Endodermal cell (in vitro differentiated cells): ENCODE results near the gene ADAMTS17. TPM values are rescaled to one million over a fixed set of nuclear protein-coding genes. Genes with fewer than 3 reads are reported as not detected.

Experiments used
- DNase-seq: peaks from one replicate; pipeline ENCODE4 v3.0.0-alpha.2; 2017
- H3K27ac ChIP-seq: 2 replicates; pipeline ENCODE4 v1.5.1; 2013; ENCODE audit warnings: mild to moderate bottlenecking, low read depth, low read length, moderate library complexity
- H3K27me3 ChIP-seq: 2 replicates; pipeline ENCODE4 v1.6.1; 2013; ENCODE audit warnings: mild to moderate bottlenecking, low read length, moderate library complexity; ENCODE audit not compliant: insufficient read depth, control insufficient read depth, poor library complexity, severe bottlenecking
- H3K36me3 ChIP-seq: 2 replicates; pipeline ENCODE4 v1.7.0; 2013; ENCODE audit warnings: mild to moderate bottlenecking, low read length, moderate library complexity; ENCODE audit not compliant: control insufficient read depth, insufficient read depth
- H3K4me1 ChIP-seq: one replicate; pipeline ENCODE4 v1.7.0; 2013; ENCODE audit warnings: low read length; ENCODE audit not compliant: control insufficient read depth, insufficient read depth
- H3K4me3 ChIP-seq: 2 replicates; pipeline ENCODE4 v1.5.1; 2013; ENCODE audit warnings: mild to moderate bottlenecking, low read length, moderate library complexity
- H3K9ac ChIP-seq: 2 replicates; pipeline ENCODE4 v1.6.1; 2013; ENCODE audit warnings: mild to moderate bottlenecking, low read length, moderate library complexity; ENCODE audit not compliant: poor library complexity, severe bottlenecking; ENCODE audit errors: extremely low read depth
- H3K9me3 ChIP-seq: 2 replicates; pipeline ENCODE4 v1.6.1; 2013; ENCODE audit warnings: mild to moderate bottlenecking, low read length, moderate library complexity; ENCODE audit not compliant: control insufficient read depth
- H3K27ac Mint-ChIP-seq: 2 replicates; pipeline ENCODE4 v1.8.0; 2020; ENCODE audit warnings: mixed read lengths
- H3K27me3 Mint-ChIP-seq: 2 replicates; pipeline ENCODE4 v1.8.0; 2021; ENCODE audit warnings: mild to moderate bottlenecking, mixed read lengths; ENCODE audit not compliant: insufficient read depth
- H3K36me3 Mint-ChIP-seq: 2 replicates; pipeline ENCODE4 v1.8.0; 2020; ENCODE audit warnings: low read depth, mixed read lengths
- H3K4me1 Mint-ChIP-seq: 2 replicates; pipeline ENCODE4 v1.8.0; 2020; ENCODE audit warnings: mixed read lengths
- H3K4me3 Mint-ChIP-seq: 2 replicates; pipeline ENCODE4 v1.8.0; 2020; ENCODE audit warnings: mild to moderate bottlenecking, moderate library complexity, mixed read lengths
- H3K9me3 Mint-ChIP-seq: 2 replicates; pipeline ENCODE4 v1.8.0; 2020; ENCODE audit warnings: mild to moderate bottlenecking, mixed read lengths
- WGBS, 2 experiments: methylation state at CpG; one replicate each; pipeline versions ENCODE4 v1.1.5 to v1.1.7; 2013; ENCODE audit warnings: missing lambda C conversion rate in 2 of 2, mixed read lengths in 1 of 2; ENCODE audit not compliant: insufficient coverage in 1 of 2, insufficient read length in 1 of 2; 5-methylcytosine and 5-hydroxymethylcytosine counted together
- total RNA-seq, 2 donors: library from RNA; stranded (reverse); fragmentation: NEBNext Ultra II Directional in 1 of 2; extraction: Animal tissue kit (Norgen Biotek cat#: 25700) in 1 of 2; gene quantifications; 2 replicates in 1 of 2; 3 replicates in 1 of 2; pipeline ENCODE4 v1.2.1, GENCODE V29; 2021
- TF ChIP-seq, protein P1 (sequence below): fragments of 200-600 bp; sonication (generic); conservative IDR thresholded peaks from 2 replicates; pipeline ENCODE4 v1.5.0; 2021; ENCODE audit warnings: antibody characterized with exemption, mild to moderate bottlenecking

ADAMTS17 gene
- total RNA-seq, 2 donors from 2014 or later = 0.82 to 2.3 TPM

DNA sequence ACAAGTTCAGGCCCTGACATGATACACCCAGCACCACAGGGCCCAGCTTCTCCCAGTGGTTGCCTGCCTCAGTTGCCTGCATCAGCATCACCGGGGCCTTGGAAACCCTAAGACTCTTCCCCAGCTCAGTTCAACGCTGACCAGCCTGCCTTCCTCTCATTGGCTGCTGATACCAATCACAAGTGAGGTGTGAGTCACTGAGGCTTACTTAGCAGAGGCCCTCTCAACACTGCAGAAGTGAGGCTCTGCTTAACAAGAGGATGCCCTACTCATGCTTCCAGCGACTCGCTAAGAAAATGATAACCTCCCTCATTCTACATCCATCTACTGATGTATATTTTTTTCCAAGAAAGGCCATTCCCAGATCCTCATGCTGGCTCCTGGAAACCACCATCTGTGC lies 151.9 kb downstream of the ADAMTS17 start:
- H3K4me1 ChIP-seq = no peaks in the 10 kb centered on the region
- Mint-ChIP-seq H3K27ac (no peak overlapping the region), H3K4me3 (no peak overlapping the region), H3K9me3 (no peaks in the 10 kb centered on the region), H3K4me1 (peaks cover 9% of the 10 kb centered on the region), H3K27me3 (no peaks in the 10 kb centered on the region), H3K36me3 (no peaks in the 10 kb centered on the region)
- H3K27ac ChIP-seq = no peak overlapping the region
- no peaks in the 10 kb centered on the region for H3K27me3 ChIP-seq
- H3K36me3 ChIP-seq = no peaks in the 10 kb centered on the region
- H3K9ac ChIP-seq = no peak overlapping the region
- TF ChIP-seq, protein P1, sequence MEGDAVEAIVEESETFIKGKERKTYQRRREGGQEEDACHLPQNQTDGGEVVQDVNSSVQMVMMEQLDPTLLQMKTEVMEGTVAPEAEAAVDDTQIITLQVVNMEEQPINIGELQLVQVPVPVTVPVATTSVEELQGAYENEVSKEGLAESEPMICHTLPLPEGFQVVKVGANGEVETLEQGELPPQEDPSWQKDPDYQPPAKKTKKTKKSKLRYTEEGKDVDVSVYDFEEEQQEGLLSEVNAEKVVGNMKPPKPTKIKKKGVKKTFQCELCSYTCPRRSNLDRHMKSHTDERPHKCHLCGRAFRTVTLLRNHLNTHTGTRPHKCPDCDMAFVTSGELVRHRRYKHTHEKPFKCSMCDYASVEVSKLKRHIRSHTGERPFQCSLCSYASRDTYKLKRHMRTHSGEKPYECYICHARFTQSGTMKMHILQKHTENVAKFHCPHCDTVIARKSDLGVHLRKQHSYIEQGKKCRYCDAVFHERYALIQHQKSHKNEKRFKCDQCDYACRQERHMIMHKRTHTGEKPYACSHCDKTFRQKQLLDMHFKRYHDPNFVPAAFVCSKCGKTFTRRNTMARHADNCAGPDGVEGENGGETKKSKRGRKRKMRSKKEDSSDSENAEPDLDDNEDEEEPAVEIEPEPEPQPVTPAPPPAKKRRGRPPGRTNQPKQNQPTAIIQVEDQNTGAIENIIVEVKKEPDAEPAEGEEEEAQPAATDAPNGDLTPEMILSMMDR = no peak
- 83 to 86% methylated on average over 4 of the region's 4 CpGs for WGBS, 2 experiments
- peak; percentile 13 for DNase-seq
- no peaks in the 10 kb centered on the region for H3K9me3 ChIP-seq
- H3K4me3 ChIP-seq = no peak overlapping the region

DNA sequence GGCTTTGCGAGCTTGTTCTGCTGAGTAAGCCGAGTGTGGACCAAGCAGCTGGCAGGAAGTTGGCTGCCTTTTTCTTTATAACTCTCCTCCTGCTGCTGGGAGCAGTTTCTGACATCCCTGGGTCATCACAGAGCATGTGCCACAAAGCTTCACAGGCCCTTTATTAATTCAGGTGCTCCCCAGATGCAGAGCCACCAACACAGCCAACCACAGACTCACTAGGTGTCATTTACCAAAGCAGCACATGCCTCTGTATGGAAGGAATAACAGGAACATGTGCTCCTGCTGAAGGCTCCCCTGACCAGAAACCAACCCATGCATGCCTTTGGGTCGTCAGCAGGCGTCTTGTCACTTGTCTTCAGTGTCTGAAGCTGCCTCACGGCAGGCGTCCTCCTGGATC lies 152.5 kb downstream of the ADAMTS17 start:
- Histone ChIP-seq H3K36me3 (no peaks in the 10 kb centered on the region), H3K4me3 (no peak overlapping the region), H3K4me1 (no peaks in the 10 kb centered on the region), H3K27me3 (no peaks in the 10 kb centered on the region), H3K9ac (no peak overlapping the region), H3K9me3 (no peaks in the 10 kb centered on the region), H3K27ac (no peak overlapping the region)
- Mint-ChIP-seq H3K27ac (no peak overlapping the region), H3K9me3 (no peaks in the 10 kb centered on the region), H3K4me3 (no peak overlapping the region), H3K36me3 (no peaks in the 10 kb centered on the region), H3K4me1 (peaks cover 9% of the 10 kb centered on the region), H3K27me3 (no peaks in the 10 kb centered on the region)
- 92 to 93% methylated on average over 6 of the region's 6 CpGs for WGBS, 2 experiments
- DNase-seq = peak; percentile 26
- TF ChIP-seq, protein P1 = no peak

DNA sequence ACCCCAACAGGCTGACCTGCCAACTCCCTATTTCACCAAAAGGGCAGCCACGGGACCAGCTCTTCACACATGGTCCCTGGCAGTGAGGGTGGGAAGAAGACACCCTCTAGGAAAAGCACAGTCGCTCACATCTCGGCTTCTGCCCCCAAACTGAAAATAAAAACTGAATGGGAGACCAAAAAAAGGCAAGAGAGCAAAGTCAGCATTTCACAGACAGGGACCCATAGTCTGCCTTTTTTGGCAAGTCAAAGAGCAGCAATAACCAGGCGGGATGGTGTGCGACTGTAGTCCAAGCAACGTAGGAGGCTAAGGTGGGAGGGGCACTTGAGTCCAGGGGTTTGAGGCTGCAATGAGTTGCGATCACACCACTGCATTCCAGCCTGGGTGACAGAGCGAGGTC lies 154.1 kb downstream of the ADAMTS17 start:
- TF ChIP-seq, protein P1 = no peak
- Mint-ChIP-seq H3K4me3 (no peak overlapping the region), H3K4me1 (peaks cover 9% of the 10 kb centered on the region), H3K9me3 (no peaks in the 10 kb centered on the region), H3K27ac (no peak overlapping the region), H3K27me3 (no peaks in the 10 kb centered on the region), H3K36me3 (no peaks in the 10 kb centered on the region)
- Histone ChIP-seq H3K9ac (no peak overlapping the region), H3K4me3 (no peak overlapping the region), H3K9me3 (no peaks in the 10 kb centered on the region), H3K4me1 (no peaks in the 10 kb centered on the region), H3K36me3 (no peaks in the 10 kb centered on the region), H3K27me3 (no peaks in the 10 kb centered on the region), H3K27ac (no peak overlapping the region)
- DNase-seq = peak; percentile 27
- WGBS, 2 experiments = 87 to 96% methylated on average over 7 to 8 of the region's 8 CpGs
